HepG2 (cell line): ENCODE data around the gene C20orf204. TPM values are rescaled to one million over a fixed set of nuclear protein-coding genes. Genes with fewer than 3 reads are reported as not detected.

Source experiments
- FOXC1 ChIP-seq: sonication (generic); formaldehyde crosslinking; IDR thresholded peaks from 2 replicates; pipeline ENCODE4 v1.8.0; 2022; ENCODE audit warnings: mild to moderate bottlenecking, missing genetic modification reagents, borderline replicate concordance
- KLF11 ChIP-seq: IDR thresholded peaks from 2 replicates; pipeline ENCODE4 v1.6.1; 2016; ENCODE audit warnings: missing compliant biosample characterization
- KLF6 ChIP-seq: IDR thresholded peaks from 2 replicates; pipeline ENCODE4 v1.8.0; 2016; ENCODE audit warnings: missing biosample characterization, missing genetic modification reagents
- MTF2 ChIP-seq: sonication (generic); formaldehyde crosslinking; IDR thresholded peaks from 2 replicates; pipeline ENCODE4 v1.5.0; 2020; ENCODE audit warnings: missing genetic modification reagents, borderline replicate concordance
- RCOR2 ChIP-seq: IDR thresholded peaks from 2 replicates; pipeline ENCODE4 v1.6.1; 2016; ENCODE audit warnings: missing biosample characterization, missing genetic modification reagents
- SMAD1 ChIP-seq: sonication (generic); formaldehyde crosslinking; IDR thresholded peaks from 2 replicates; pipeline ENCODE4 v1.4.0; 2020; ENCODE audit warnings: missing genetic modification reagents, low read depth, mild to moderate bottlenecking, borderline replicate concordance
- SOX6 ChIP-seq, 2 experiments: fragments of 450-650 bp in 1 of 2; sonication (generic) in 1 of 2; formaldehyde crosslinking in 1 of 2; IDR thresholded peaks; 2 replicates each; pipeline versions ENCODE4 v1.4.0 to v1.6.1; 2017 to 2020; ENCODE audit warnings: antibody characterized with exemption in 1 of 2, mild to moderate bottlenecking in 1 of 2, missing genetic modification reagents in 1 of 2
- ZFP36 ChIP-seq: fragments of 150-350 bp; IDR thresholded peaks from 2 replicates; pipeline ENCODE4 v1.6.1; 2018; ENCODE audit warnings: borderline replicate concordance, low read length, low read depth; ENCODE audit not compliant: partially characterized antibody
- ZFP37 ChIP-seq: sonication (generic); formaldehyde crosslinking; IDR thresholded peaks from 2 replicates; pipeline ENCODE4 v1.4.0; 2020; ENCODE audit warnings: missing genetic modification reagents, borderline replicate concordance
- ZNF333 ChIP-seq: sonication (generic); formaldehyde crosslinking; IDR thresholded peaks from 2 replicates; pipeline ENCODE4 v1.4.0; 2020; ENCODE audit warnings: mild to moderate bottlenecking, missing genetic modification reagents, borderline replicate concordance
- ZNF337 ChIP-seq: sonication (generic); formaldehyde crosslinking; IDR thresholded peaks from 2 replicates; pipeline ENCODE4 v1.5.1; 2020; ENCODE audit warnings: missing genetic modification reagents, low read depth, mild to moderate bottlenecking, borderline replicate concordance
- ZNF383 ChIP-seq: sonication (generic); formaldehyde crosslinking; IDR thresholded peaks from 2 replicates; pipeline ENCODE4 v1.4.0; 2020; ENCODE audit warnings: missing genetic modification reagents, mild to moderate bottlenecking, borderline replicate concordance
- ZNF484 ChIP-seq: sonication (generic); formaldehyde crosslinking; IDR thresholded peaks from 2 replicates; pipeline ENCODE4 v1.5.1; 2020; ENCODE audit warnings: mild to moderate bottlenecking, low read depth, missing genetic modification reagents, borderline replicate concordance
- ZNF709 ChIP-seq: sonication (generic); formaldehyde crosslinking; IDR thresholded peaks from 2 replicates; pipeline ENCODE4 v1.5.0; 2020; ENCODE audit warnings: mild to moderate bottlenecking, missing genetic modification reagents
- ZNF746 ChIP-seq: sonication (generic); formaldehyde crosslinking; IDR thresholded peaks from 2 replicates; pipeline ENCODE4 v1.8.0; 2022; ENCODE audit warnings: mild to moderate bottlenecking, missing genetic modification reagents
- ZNF879 ChIP-seq: sonication (generic); formaldehyde crosslinking; IDR thresholded peaks from 2 replicates; pipeline ENCODE4 v1.8.1; 2023; ENCODE audit warnings: missing genetic modification reagents
- polyA plus RNA-seq, 8 experiments: library from polyadenylated mRNA; depleted of rRNA in 3 of 8; stranded (reverse) in 7 of 8; unstranded in 1 of 8; fragments of >200 nt; fragmentation: Illumina TruSeq in 4 of 8; extraction: Trizol in 4 of 8; gene quantifications; 2 replicates each; pipeline versions ENCODE4 v1.2.1 to v1.2.3, GENCODE V29; 2011 to 2016; ENCODE audit warnings: low read depth in 4 of 8, missing spikeins in 1 of 8, mixed read lengths in 1 of 8; ENCODE audit not compliant: insufficient read depth in 1 of 8
- total RNA-seq, 5 experiments: library from RNA; depleted of rRNA; stranded (reverse); fragments of >200 nt; fragmentation: Illumina TruSeq; extraction: Trizol; gene quantifications; 2 replicates each; pipeline ENCODE4 v1.2.3, GENCODE V29; 2016; ENCODE audit warnings: low read depth in 1 of 5
- TF ChIP-seq, protein P1 (sequence below): sonication (generic); formaldehyde crosslinking; IDR thresholded peaks from 2 replicates; pipeline ENCODE4 v1.5.0; 2020; ENCODE audit warnings: missing genetic modification reagents
- TF ChIP-seq, protein P2 (sequence below): sonication (generic); formaldehyde crosslinking; IDR thresholded peaks from 2 replicates; pipeline ENCODE4 v1.8.1; 2022; ENCODE audit warnings: mild to moderate bottlenecking, missing genetic modification reagents
- TF ChIP-seq, protein P3 (sequence below): sonication (generic); formaldehyde crosslinking; IDR thresholded peaks from 2 replicates; pipeline ENCODE4 v1.5.0; 2020; ENCODE audit warnings: missing genetic modification reagents
- TF ChIP-seq, protein P4 (sequence below): sonication (generic); formaldehyde crosslinking; IDR thresholded peaks from 2 replicates; pipeline ENCODE4 v1.4.0; 2020; ENCODE audit warnings: mild to moderate bottlenecking, missing genetic modification reagents
- TF ChIP-seq, protein P5 (sequence below): sonication (generic); formaldehyde crosslinking; IDR thresholded peaks from 2 replicates; pipeline ENCODE4 v1.8.1; 2023; ENCODE audit warnings: missing genetic modification reagents, mild to moderate bottlenecking, borderline replicate concordance
- TF ChIP-seq, protein P6 (sequence below): sonication (generic); formaldehyde crosslinking; IDR thresholded peaks from 2 replicates; pipeline ENCODE4 v1.8.0; 2022; ENCODE audit warnings: mild to moderate bottlenecking, missing genetic modification reagents, moderate library complexity

Gene C20orf204
- total and polyA plus RNA-seq, 2 of the 13 experiments (the other 11 are each of a cell fraction or from before 2014, with no cell fraction given), result 22.1 to 80.0 TPM

DNA sequence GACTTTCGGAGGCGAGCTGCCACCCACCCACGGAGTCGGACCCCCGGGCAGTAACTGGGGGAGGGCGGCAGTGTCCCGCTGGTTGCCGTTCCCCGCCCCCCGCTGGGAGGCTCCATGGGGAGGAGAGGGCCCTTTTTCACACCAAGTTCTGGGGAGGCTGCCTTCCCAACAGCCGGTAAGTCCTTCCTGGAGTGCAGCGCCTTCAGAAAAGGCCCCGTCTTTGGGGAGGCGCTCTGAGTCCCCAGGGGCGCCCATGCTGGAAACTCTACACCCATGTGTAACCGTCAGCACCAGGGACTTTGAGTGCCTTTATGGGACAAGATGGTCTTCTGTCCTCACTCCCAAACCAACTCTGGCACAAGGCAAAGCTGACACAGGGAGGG is 13.9 kb downstream of the C20orf204 start (continued):
- TF ChIP-seq MTF2 (peak; percentile 80; the same call in 1 of the 2 replicates), ZNF333 (CRISPR knock-in tag) (0 out of 2 replicates have a peak, but pooled peaks have one; percentile 36), SOX6 (IDR thresholded peaks at IDR 0.05) (no peak), SOX6 (CRISPR knock-in tag; IDR thresholded peaks at IDR 0.05) (0 out of 2 replicates have a peak, but pooled peaks have one; percentile 19), ZNF383 (CRISPR knock-in tag) (peak; percentile 67; the same call in 1 of the 2 replicates), KLF6 (peak; percentile 21; the same call in 1 of the 2 replicates), ZFP37 (CRISPR knock-in tag) (no peak), ZNF879 (CRISPR knock-in tag) (peak; percentile 35; the same call in 1 of the 2 replicates), ZNF484 (CRISPR knock-in tag) (0 out of 2 replicates have a peak, but pooled peaks have one; percentile 44), KLF11 (CRISPR knock-in tag) (no peak), RCOR2 (CRISPR knock-in tag) (no peak), FOXC1 (CRISPR knock-in tag) (peak; percentile 86; the same call in 1 of the 2 replicates), ZFP36 (no peak), ZNF709 (CRISPR knock-in tag) (peak; percentile 59; the same call in 1 of the 2 replicates), SMAD1 (CRISPR knock-in tag) (no peak), ZNF746 (CRISPR knock-in tag) (0 out of 2 replicates have a peak, but pooled peaks have one; percentile 4), ZNF337 (peak; percentile 15; the same call in 1 of the 2 replicates)
- TF ChIP-seq, protein P1, sequence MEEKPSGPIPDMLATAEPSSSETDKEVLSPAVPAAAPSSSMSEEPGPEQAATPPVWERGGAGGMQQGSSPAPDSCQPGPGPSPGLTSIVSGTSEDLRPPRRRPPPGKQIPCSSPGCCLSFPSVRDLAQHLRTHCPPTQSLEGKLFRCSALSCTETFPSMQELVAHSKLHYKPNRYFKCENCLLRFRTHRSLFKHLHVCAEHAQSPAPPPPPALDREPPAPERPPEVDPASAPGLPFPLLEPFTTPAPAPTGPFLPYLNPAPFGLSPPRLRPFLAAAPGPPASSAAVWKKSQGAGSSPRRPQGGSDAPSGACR (CRISPR knock-in tag), result 0 out of 2 replicates have a peak, but pooled peaks have one; percentile 11
- TF ChIP-seq, protein P2, sequence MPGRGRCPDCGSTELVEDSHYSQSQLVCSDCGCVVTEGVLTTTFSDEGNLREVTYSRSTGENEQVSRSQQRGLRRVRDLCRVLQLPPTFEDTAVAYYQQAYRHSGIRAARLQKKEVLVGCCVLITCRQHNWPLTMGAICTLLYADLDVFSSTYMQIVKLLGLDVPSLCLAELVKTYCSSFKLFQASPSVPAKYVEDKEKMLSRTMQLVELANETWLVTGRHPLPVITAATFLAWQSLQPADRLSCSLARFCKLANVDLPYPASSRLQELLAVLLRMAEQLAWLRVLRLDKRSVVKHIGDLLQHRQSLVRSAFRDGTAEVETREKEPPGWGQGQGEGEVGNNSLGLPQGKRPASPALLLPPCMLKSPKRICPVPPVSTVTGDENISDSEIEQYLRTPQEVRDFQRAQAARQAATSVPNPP (CRISPR knock-in tag), result no peak
- TF ChIP-seq, protein P3, sequence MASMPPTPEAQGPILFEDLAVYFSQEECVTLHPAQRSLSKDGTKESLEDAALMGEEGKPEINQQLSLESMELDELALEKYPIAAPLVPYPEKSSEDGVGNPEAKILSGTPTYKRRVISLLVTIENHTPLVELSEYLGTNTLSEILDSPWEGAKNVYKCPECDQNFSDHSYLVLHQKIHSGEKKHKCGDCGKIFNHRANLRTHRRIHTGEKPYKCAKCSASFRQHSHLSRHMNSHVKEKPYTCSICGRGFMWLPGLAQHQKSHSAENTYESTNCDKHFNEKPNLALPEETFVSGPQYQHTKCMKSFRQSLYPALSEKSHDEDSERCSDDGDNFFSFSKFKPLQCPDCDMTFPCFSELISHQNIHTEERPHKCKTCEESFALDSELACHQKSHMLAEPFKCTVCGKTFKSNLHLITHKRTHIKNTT, result no peak
- TF ChIP-seq, protein P4, sequence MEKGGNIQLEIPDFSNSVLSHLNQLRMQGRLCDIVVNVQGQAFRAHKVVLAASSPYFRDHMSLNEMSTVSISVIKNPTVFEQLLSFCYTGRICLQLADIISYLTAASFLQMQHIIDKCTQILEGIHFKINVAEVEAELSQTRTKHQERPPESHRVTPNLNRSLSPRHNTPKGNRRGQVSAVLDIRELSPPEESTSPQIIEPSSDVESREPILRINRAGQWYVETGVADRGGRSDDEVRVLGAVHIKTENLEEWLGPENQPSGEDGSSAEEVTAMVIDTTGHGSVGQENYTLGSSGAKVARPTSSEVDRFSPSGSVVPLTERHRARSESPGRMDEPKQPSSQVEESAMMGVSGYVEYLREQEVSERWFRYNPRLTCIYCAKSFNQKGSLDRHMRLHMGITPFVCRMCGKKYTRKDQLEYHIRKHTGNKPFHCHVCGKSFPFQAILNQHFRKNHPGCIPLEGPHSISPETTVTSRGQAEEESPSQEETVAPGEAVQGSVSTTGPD (CRISPR knock-in tag), result 0 out of 2 replicates have a peak, but pooled peaks have one; percentile 61
- TF ChIP-seq, protein P5, sequence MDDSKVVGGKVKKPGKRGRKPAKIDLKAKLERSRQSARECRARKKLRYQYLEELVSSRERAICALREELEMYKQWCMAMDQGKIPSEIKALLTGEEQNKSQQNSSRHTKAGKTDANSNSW (CRISPR knock-in tag), result no peak
- TF ChIP-seq, protein P6, sequence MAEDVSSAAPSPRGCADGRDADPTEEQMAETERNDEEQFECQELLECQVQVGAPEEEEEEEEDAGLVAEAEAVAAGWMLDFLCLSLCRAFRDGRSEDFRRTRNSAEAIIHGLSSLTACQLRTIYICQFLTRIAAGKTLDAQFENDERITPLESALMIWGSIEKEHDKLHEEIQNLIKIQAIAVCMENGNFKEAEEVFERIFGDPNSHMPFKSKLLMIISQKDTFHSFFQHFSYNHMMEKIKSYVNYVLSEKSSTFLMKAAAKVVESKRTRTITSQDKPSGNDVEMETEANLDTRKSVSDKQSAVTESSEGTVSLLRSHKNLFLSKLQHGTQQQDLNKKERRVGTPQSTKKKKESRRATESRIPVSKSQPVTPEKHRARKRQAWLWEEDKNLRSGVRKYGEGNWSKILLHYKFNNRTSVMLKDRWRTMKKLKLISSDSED (CRISPR knock-in tag), result 0 out of 2 replicates have a peak, but pooled peaks have one; percentile 10
